MCF 10A (cell line): Measurements from ENCODE around the gene ASAP2. TPM values are rescaled to one million over a fixed set of nuclear protein-coding genes. Genes with fewer than 3 reads are reported as not detected.

ENCODE experiments used
- BruUV-seq: library from RNA; stranded (reverse); fragments of 400-500 nt; replicated peaks from 2 replicates; lab custom pipeline; 2021; lab: Mats Ljungman, UMichigan
- CTCF ChIA-PET: fragments of 300-600 bp; sonication (Branson Sonifier 250); formaldehyde crosslinking; extraction: SDS; loops from one replicate; lab custom pipeline; 2021; ENCODE audit warnings: antibody characterized with exemption, inconsistent platforms; lab: Yijun Ruan, JAX
- POLR2A ChIA-PET: fragments of 300-600, 350-650 bp; sonication (Branson Sonifier 250); formaldehyde crosslinking; extraction: SDS; loops from one replicate; lab custom pipeline; 2020; ENCODE audit warnings: antibody characterized with exemption, inconsistent platforms; lab: Yijun Ruan, JAX
- DNase-seq: peaks from one replicate; pipeline ENCODE4 v3.0.0-alpha.2; 2018; ENCODE audit not compliant: unreplicated experiment
- H3K27ac Mint-ChIP-seq: one replicate; pipeline ENCODE4 v1.8.0; 2022; ENCODE audit warnings: mild to moderate bottlenecking, low read depth, mixed read lengths; ENCODE audit not compliant: unreplicated experiment
- H3K27me3 Mint-ChIP-seq: one replicate; pipeline ENCODE4 v1.8.0; 2022; ENCODE audit warnings: mixed read lengths; ENCODE audit not compliant: insufficient read depth, unreplicated experiment
- H3K36me3 Mint-ChIP-seq: one replicate; pipeline ENCODE4 v1.8.0; 2022; ENCODE audit warnings: mild to moderate bottlenecking, moderate library complexity, mixed read lengths; ENCODE audit not compliant: insufficient read depth, unreplicated experiment
- H3K4me1 Mint-ChIP-seq: one replicate; pipeline ENCODE4 v1.8.0; 2022; ENCODE audit warnings: mixed read lengths; ENCODE audit not compliant: insufficient read depth, unreplicated experiment
- H3K4me3 Mint-ChIP-seq: one replicate; pipeline ENCODE4 v1.8.0; 2022; ENCODE audit warnings: mild to moderate bottlenecking, moderate library complexity, mixed read lengths; ENCODE audit not compliant: unreplicated experiment
- H3K9me3 Mint-ChIP-seq: one replicate; pipeline ENCODE4 v1.8.0; 2022; ENCODE audit warnings: mixed read lengths; ENCODE audit not compliant: unreplicated experiment
- CTCF ChIP-seq: fragments of 200-600 bp; IDR thresholded peaks from one replicate; pipeline ENCODE4 v1.8.0; 2022; ENCODE audit warnings: antibody characterized with exemption, mild to moderate bottlenecking; ENCODE audit not compliant: unreplicated experiment
- intact Hi-C: fragments of 100-400 bp; cut with micrococcal nuclease; formaldehyde crosslinking; loops from 2 replicates; pipeline ENCODE4 v1.14.1; 2022
- total RNA-seq: library from RNA; stranded (reverse); gene quantifications from 2 replicates; pipeline ENCODE4 v1.2.3, GENCODE V29; 2022

Gene ASAP2
- total RNA-seq, 1 experiment from 2014 or later: 80.8 TPM

GRCh38 chr2:9310798-9311197, 104.2 kb downstream of the ASAP2 start:
- Mint-ChIP-seq H3K4me3 (peak overlapping the region; percentile 39), H3K4me1 (peaks cover 56% of the 10 kb centered on the region), H3K9me3 (no peaks in the 10 kb centered on the region), H3K27ac (peak overlapping the region; percentile 85), H3K27me3 (no peaks in the 10 kb centered on the region), H3K36me3 (peaks cover 12% of the 10 kb centered on the region)
- DNase-seq: peak; percentile 40
- no peak for TF ChIP-seq CTCF
- ChIA-PET CTCF (interaction anchor here (0.7 to 2.0 kb wide), 12 partner anchors 13 to 438 kb away, joined by 3 to 7 read pairs (median 4); no protein-coding TSS in a partner anchor), POLR2A (interaction anchor here (1.0 to 5.3 kb wide), 13 partner anchors 10 to 488 kb away, joined by 3 to 98 read pairs (median 6); partner anchors contain the start of genes ASAP2 and ITGB1BP1)
- BruUV-seq: TSS peak; percentile 57
- intact Hi-C loops: loop anchor here (1.0 to 2.0 kb wide), 4 partner anchors 23 to 104 kb away; partner anchors contain the start of gene ASAP2

GRCh38 chr2:9311488-9311887, 104.9 kb downstream of the ASAP2 start:
- peak; percentile 76 for DNase-seq
- ChIA-PET POLR2A (interaction anchor here (0.6 to 5.3 kb wide), 9 partner anchors 11 to 167 kb away, joined by 3 to 98 read pairs (median 9); partner anchors contain the start of genes ASAP2 and ITGB1BP1), CTCF (interaction anchor here (0.6 to 1.3 kb wide), 3 partner anchors 25 to 167 kb away, joined by 3 read pairs; no protein-coding TSS in a partner anchor)
- intact Hi-C loops: loop anchor here (2.0 kb wide), 3 partner anchors 61 to 105 kb away; partner anchors contain the start of gene ASAP2
- Mint-ChIP-seq H3K27me3 (no peaks in the 10 kb centered on the region), H3K36me3 (peaks cover 12% of the 10 kb centered on the region), H3K9me3 (no peaks in the 10 kb centered on the region), H3K27ac (peak overlapping the region; percentile 85), H3K4me3 (peak overlapping the region; percentile 39), H3K4me1 (peaks cover 56% of the 10 kb centered on the region)
- BruUV-seq: no TSS peak
- TF ChIP-seq CTCF: no peak

- POLR2A ChIA-PET: interaction anchor here (1.0 to 1.4 kb wide), 3 partner anchors 13 to 66 kb away, joined by 3 read pairs; no protein-coding TSS in a partner anchor
- Mint-ChIP-seq H3K9me3 (no peaks in the 10 kb centered on the region), H3K27ac (peak overlapping the region; percentile 85), H3K27me3 (no peaks in the 10 kb centered on the region), H3K4me1 (peaks cover 56% of the 10 kb centered on the region), H3K36me3 (peaks cover 12% of the 10 kb centered on the region), H3K4me3 (no peak overlapping the region)
- no TSS peak for BruUV-seq
- TF ChIP-seq CTCF: no peak
- no peak for DNase-seq
- CTCF ChIA-PET: interaction anchor here (1.0 kb wide), 1 partner anchor 107 kb away, joined by 5 read pairs; no protein-coding TSS in a partner anchor
- intact Hi-C loops: no loop called here
Measured at GRCh38 chr2:9312591-9312990, 106.0 kb downstream of the ASAP2 start.

- H3K4me1 Mint-ChIP-seq: peaks cover 47% of the 10 kb centered on the region
- no TSS peak for BruUV-seq
- peaks cover 12% of the 10 kb centered on the region for H3K36me3 Mint-ChIP-seq
- no peaks in the 10 kb centered on the region for H3K9me3 Mint-ChIP-seq
- no peak overlapping the region for H3K27ac Mint-ChIP-seq
- no peak for TF ChIP-seq CTCF
- no peaks in the 10 kb centered on the region for H3K27me3 Mint-ChIP-seq
- CTCF ChIA-PET: interaction anchor here (0.8 kb wide), 1 partner anchor 25 kb away, joined by 3 read pairs; no protein-coding TSS in a partner anchor
- DNase-seq: peak; percentile 65
- H3K4me3 Mint-ChIP-seq: no peak overlapping the region
- POLR2A ChIA-PET: interaction anchor here (1.0 to 1.4 kb wide), 3 partner anchors 23 to 105 kb away, joined by 3 read pairs; no protein-coding TSS in a partner anchor
- intact Hi-C loops: no loop called here
Measured at GRCh38 chr2:9313443-9313842, 106.8 kb downstream of the ASAP2 start.
